Measurements from ENCODE around the gene PTPRN.

Gene PTPRN

GRCh38 chr2:219277703-219278654, 31.2 kb downstream of the PTPRN start:
- Histone ChIP-seq H3K27me3 (ENCODE audit: insufficient read depth, low read length) (no peaks in the 10 kb centered on the region), H3K79me2 (ENCODE audit: control insufficient read depth, insufficient read depth, low read length, unreplicated experiment) (no peaks in the 10 kb centered on the region), H3K4me3 (ENCODE audit: low read depth, low read length) (peak overlapping the region; percentile 82), H3K36me3 (ENCODE audit: insufficient read depth, low read length) (no peaks in the 10 kb centered on the region), H2AFZ (ENCODE audit: low read length, unreplicated experiment) (peak overlapping the region; percentile 35), H3K27ac (ENCODE audit: low read depth, low read length) (peak overlapping the region; percentile 96), H3K4me1 (ENCODE audit: control insufficient read depth, insufficient read depth, low read length, unreplicated experiment) (peaks cover 39% of the 10 kb centered on the region)

GRCh38 chr2:219274361-219274921, 34.8 kb downstream of the PTPRN start:
- no peaks in the 10 kb centered on the region for H3K79me2 ChIP-seq (ENCODE audit: control insufficient read depth, insufficient read depth, low read length, unreplicated experiment)
- no peaks in the 10 kb centered on the region for H3K36me3 ChIP-seq (ENCODE audit: insufficient read depth, low read length)
- peak overlapping the region; percentile 14; the same call in 1 of the 2 replicates for H3K4me3 ChIP-seq (ENCODE audit: low read depth, low read length)
- no peaks in the 10 kb centered on the region for H3K27me3 ChIP-seq (ENCODE audit: insufficient read depth, low read length)
- peak overlapping the region; percentile 71 for H3K27ac ChIP-seq (ENCODE audit: low read depth, low read length)
- H3K4me1 ChIP-seq (ENCODE audit: control insufficient read depth, insufficient read depth, low read length, unreplicated experiment) = peaks cover 37% of the 10 kb centered on the region
- H2AFZ ChIP-seq (ENCODE audit: low read length, unreplicated experiment) = peak overlapping the region; percentile 6

- H3K36me3 ChIP-seq (ENCODE audit: insufficient read depth, low read length) = no peaks in the 10 kb centered on the region
- H3K27me3 ChIP-seq (ENCODE audit: insufficient read depth, low read length) = no peaks in the 10 kb centered on the region
- peak overlapping the region; percentile 6 for H2AFZ ChIP-seq (ENCODE audit: low read length, unreplicated experiment)
- H3K4me1 ChIP-seq (ENCODE audit: control insufficient read depth, insufficient read depth, low read length, unreplicated experiment) = peaks cover 37% of the 10 kb centered on the region
- peak overlapping the region; percentile 71 for H3K27ac ChIP-seq (ENCODE audit: low read depth, low read length)
- H3K79me2 ChIP-seq (ENCODE audit: control insufficient read depth, insufficient read depth, low read length, unreplicated experiment) = no peaks in the 10 kb centered on the region
- H3K4me3 ChIP-seq (ENCODE audit: low read depth, low read length) = peak overlapping the region; percentile 14; the same call in 1 of the 2 replicates
Observed at GRCh38 chr2:219273937-219274336, 35.3 kb downstream of the PTPRN start.

GRCh38 chr2:219272995-219273394, 36.2 kb downstream of the PTPRN start:
- Histone ChIP-seq H3K27ac (ENCODE audit: low read depth, low read length) (no peak overlapping the region), H3K4me3 (ENCODE audit: low read depth, low read length) (no peak overlapping the region), H3K36me3 (ENCODE audit: insufficient read depth, low read length) (no peaks in the 10 kb centered on the region), H3K79me2 (ENCODE audit: control insufficient read depth, insufficient read depth, low read length, unreplicated experiment) (no peaks in the 10 kb centered on the region), H3K27me3 (ENCODE audit: insufficient read depth, low read length) (no peaks in the 10 kb centered on the region), H2AFZ (ENCODE audit: low read length, unreplicated experiment) (no peak overlapping the region), H3K4me1 (ENCODE audit: control insufficient read depth, insufficient read depth, low read length, unreplicated experiment) (peaks cover 29% of the 10 kb centered on the region)

- Histone ChIP-seq H3K79me2 (ENCODE audit: control insufficient read depth, insufficient read depth, low read length, unreplicated experiment) (no peaks in the 10 kb centered on the region), H3K27me3 (ENCODE audit: insufficient read depth, low read length) (no peaks in the 10 kb centered on the region), H2AFZ (ENCODE audit: low read length, unreplicated experiment) (no peak overlapping the region), H3K4me3 (ENCODE audit: low read depth, low read length) (no peak overlapping the region), H3K27ac (ENCODE audit: low read depth, low read length) (no peak overlapping the region), H3K4me1 (ENCODE audit: control insufficient read depth, insufficient read depth, low read length, unreplicated experiment) (peaks cover 23% of the 10 kb centered on the region), H3K36me3 (ENCODE audit: insufficient read depth, low read length) (no peaks in the 10 kb centered on the region)
Observed at GRCh38 chr2:219272356-219272755, 36.8 kb downstream of the PTPRN start.

GRCh38 chr2:219271021-219271420, 38.2 kb downstream of the PTPRN start:
- Histone ChIP-seq H3K4me3 (ENCODE audit: low read depth, low read length) (no peak overlapping the region), H3K79me2 (ENCODE audit: control insufficient read depth, insufficient read depth, low read length, unreplicated experiment) (no peaks in the 10 kb centered on the region), H3K27me3 (ENCODE audit: insufficient read depth, low read length) (no peaks in the 10 kb centered on the region), H3K27ac (ENCODE audit: low read depth, low read length) (no peak overlapping the region), H3K36me3 (ENCODE audit: insufficient read depth, low read length) (no peaks in the 10 kb centered on the region), H2AFZ (ENCODE audit: low read length, unreplicated experiment) (no peak overlapping the region), H3K4me1 (ENCODE audit: control insufficient read depth, insufficient read depth, low read length, unreplicated experiment) (peaks cover 23% of the 10 kb centered on the region)

GRCh38 chr2:219270055-219270372, 39.2 kb downstream of the PTPRN start:
- Histone ChIP-seq H3K4me1 (ENCODE audit: control insufficient read depth, insufficient read depth, low read length, unreplicated experiment) (peaks cover 22% of the 10 kb centered on the region), H3K36me3 (ENCODE audit: insufficient read depth, low read length) (no peaks in the 10 kb centered on the region), H2AFZ (ENCODE audit: low read length, unreplicated experiment) (no peak overlapping the region), H3K27ac (ENCODE audit: low read depth, low read length) (no peak overlapping the region), H3K27me3 (ENCODE audit: insufficient read depth, low read length) (no peaks in the 10 kb centered on the region), H3K4me3 (ENCODE audit: low read depth, low read length) (no peak overlapping the region), H3K79me2 (ENCODE audit: control insufficient read depth, insufficient read depth, low read length, unreplicated experiment) (no peaks in the 10 kb centered on the region)

GRCh38 chr2:219269362-219270054, 39.7 kb downstream of the PTPRN start:
- Histone ChIP-seq H3K79me2 (ENCODE audit: control insufficient read depth, insufficient read depth, low read length, unreplicated experiment) (no peaks in the 10 kb centered on the region), H3K4me1 (ENCODE audit: control insufficient read depth, insufficient read depth, low read length, unreplicated experiment) (peaks cover 17% of the 10 kb centered on the region), H3K27ac (ENCODE audit: low read depth, low read length) (no peak overlapping the region), H3K4me3 (ENCODE audit: low read depth, low read length) (no peak overlapping the region), H2AFZ (ENCODE audit: low read length, unreplicated experiment) (no peak overlapping the region), H3K36me3 (ENCODE audit: insufficient read depth, low read length) (no peaks in the 10 kb centered on the region), H3K27me3 (ENCODE audit: insufficient read depth, low read length) (no peaks in the 10 kb centered on the region)

GRCh38 chr2:219268294-219268693, 40.9 kb downstream of the PTPRN start:
- Histone ChIP-seq H3K27me3 (ENCODE audit: insufficient read depth, low read length) (no peaks in the 10 kb centered on the region), H3K79me2 (ENCODE audit: control insufficient read depth, insufficient read depth, low read length, unreplicated experiment) (no peaks in the 10 kb centered on the region), H3K36me3 (ENCODE audit: insufficient read depth, low read length) (no peaks in the 10 kb centered on the region), H3K27ac (ENCODE audit: low read depth, low read length) (no peak overlapping the region), H3K4me3 (ENCODE audit: low read depth, low read length) (no peak overlapping the region), H3K4me1 (ENCODE audit: control insufficient read depth, insufficient read depth, low read length, unreplicated experiment) (peaks cover 8% of the 10 kb centered on the region), H2AFZ (ENCODE audit: low read length, unreplicated experiment) (no peak overlapping the region)

- H2AFZ ChIP-seq (ENCODE audit: low read length, unreplicated experiment) = no peak overlapping the region
- H3K4me1 ChIP-seq (ENCODE audit: control insufficient read depth, insufficient read depth, low read length, unreplicated experiment) = no peaks in the 10 kb centered on the region
- H3K4me3 ChIP-seq (ENCODE audit: low read depth, low read length) = no peak overlapping the region
- H3K79me2 ChIP-seq (ENCODE audit: control insufficient read depth, insufficient read depth, low read length, unreplicated experiment) = no peaks in the 10 kb centered on the region
- H3K27ac ChIP-seq (ENCODE audit: low read depth, low read length) = no peak overlapping the region
- no peaks in the 10 kb centered on the region for H3K27me3 ChIP-seq (ENCODE audit: insufficient read depth, low read length)
- no peaks in the 10 kb centered on the region for H3K36me3 ChIP-seq (ENCODE audit: insufficient read depth, low read length)
Observed at GRCh38 chr2:219266886-219267285, 42.3 kb downstream of the PTPRN start.

Measured in ACC112 (cell line).